Measurements from ENCODE around the gene SCN11A.

GRCh38 chr3:39053696-39054095 is 2.0 kb upstream of the SCN11A start:
- no peak for TF ChIP-seq POLR2AphosphoS5 (IDR thresholded peaks at IDR 0.05)
- TF ChIP-seq CTCF (IDR thresholded peaks at IDR 0.05), result no peak
- no peak for TF ChIP-seq EP300 (IDR thresholded peaks at IDR 0.05)
- no peak for TF ChIP-seq POLR2A (IDR thresholded peaks at IDR 0.05)

Measured in suprapubic skin (tissue), 4 donors.